HG03460 (cell line): Measurements from ENCODE around the gene HEPACAM2.

Source experiments
- ATAC-seq: cut with Tn5 transposase; IDR thresholded peaks from one replicate; pipeline ENCODE4 v1.9.1; 2021; ENCODE audit not compliant: unreplicated experiment

Gene HEPACAM2

DNA sequence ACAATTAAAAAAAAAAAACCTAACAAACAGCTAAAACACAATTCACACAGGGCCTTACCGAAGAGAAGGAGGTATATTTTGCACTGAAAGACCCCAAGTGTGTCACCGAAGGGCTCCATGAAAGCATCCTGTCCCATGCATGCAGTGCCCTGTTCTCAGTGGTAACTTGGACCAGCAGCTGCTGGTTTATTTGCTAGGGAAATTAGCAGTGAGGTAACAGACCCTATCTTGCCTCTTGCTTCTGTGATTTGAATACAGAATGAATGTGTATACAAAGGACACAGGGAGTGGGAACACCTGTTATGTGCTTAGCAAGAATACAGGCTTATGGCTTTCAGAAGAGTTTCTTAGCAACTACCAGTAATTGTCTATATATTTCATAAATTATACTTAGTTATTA is at the start of gene HEPACAM2:
Gene HEPACAM2, minus strand, starts transcription at position 160 of the 400 bp plus-strand sequence.
- no peak for ATAC-seq

DNA sequence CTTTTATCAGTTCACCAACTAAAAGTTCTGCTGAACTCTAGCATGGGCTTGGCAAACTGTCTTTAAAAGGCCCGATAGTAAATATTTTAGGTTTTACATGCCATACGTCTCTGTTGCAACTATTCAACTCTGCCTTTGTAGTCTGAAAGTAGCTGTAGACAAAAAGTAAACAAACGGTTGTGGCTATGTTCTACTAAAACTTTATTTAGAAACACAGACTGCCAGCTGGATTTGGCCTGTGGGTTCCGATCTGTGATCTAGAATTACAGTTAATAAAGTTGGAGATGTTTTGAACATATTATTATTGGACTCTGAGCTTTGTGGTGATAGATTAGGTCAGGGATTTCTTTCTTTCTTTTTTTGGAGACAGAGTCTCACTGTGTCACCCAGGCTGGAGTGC is 39.0 kb upstream of the HEPACAM2 start:
- no peak for ATAC-seq

DNA sequence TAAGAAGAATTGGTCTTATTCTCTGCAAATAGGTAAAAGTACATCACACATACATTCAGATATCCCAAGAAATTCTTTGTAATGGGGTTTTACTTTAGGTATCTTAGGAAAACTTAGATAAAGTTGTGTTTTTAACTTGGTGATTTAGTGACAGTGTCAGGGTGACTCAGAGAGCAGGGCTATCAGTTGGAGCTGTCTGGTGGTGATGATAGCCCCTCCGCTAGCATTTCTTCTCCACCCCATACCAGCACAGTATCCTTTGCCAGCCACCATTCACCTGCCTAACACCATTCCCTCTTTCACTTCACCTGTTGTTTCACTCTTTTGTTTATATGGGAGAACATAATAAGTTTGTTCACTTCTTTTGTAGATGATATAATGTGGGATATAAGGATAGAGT is 36.3 kb upstream of the HEPACAM2 start:
- ATAC-seq = no peak

DNA sequence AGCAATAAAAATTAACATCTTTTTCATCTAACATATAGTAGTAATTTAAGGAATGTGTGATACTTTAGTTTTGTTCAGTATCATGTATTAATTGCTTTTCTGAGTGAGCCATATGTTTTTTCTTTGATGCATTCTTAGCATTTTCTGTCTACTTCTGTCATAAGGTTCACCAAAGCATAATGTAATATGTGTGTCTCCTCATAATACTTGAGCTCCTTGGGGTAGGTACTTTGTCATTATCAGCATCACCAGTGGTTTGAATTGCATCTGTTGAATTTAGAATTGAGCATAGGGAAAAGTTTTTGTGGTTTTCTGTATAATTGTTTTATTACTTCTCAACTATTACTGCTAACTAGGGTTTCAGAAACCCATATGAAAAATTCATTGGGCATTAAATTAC is 32.4 kb upstream of the HEPACAM2 start:
- no peak for ATAC-seq

DNA sequence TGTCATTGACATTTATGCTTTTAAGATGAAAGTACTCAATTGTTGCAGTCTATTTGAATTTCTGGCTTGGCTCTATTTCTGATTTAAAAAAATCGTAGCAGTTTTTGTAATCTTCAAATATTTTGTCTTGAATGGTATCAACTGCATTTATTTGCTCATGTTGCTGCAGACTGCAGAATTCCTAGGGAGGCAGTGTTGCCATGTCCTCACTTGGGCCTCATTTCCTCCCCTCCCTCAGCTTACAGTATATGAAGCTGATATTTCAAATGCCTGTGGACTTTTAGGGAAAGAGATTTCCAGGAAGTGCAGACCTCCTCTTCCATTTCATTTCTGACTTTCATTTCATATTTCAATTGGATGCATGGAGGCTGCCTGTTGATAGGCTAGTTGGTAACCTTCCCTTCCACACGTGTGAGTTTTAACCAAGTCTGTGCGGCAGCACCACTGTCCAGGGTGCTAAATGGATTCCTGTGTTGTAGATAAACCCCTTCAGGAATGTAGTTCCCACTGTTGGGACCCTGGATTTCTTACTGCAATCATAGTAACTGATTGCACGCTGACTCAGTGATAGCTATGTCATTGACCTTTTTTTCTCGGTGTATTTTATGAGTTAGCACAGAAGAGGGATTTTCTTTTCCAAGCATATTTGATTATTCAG is 23.4 kb upstream of the HEPACAM2 start:
- ATAC-seq = no peak

DNA sequence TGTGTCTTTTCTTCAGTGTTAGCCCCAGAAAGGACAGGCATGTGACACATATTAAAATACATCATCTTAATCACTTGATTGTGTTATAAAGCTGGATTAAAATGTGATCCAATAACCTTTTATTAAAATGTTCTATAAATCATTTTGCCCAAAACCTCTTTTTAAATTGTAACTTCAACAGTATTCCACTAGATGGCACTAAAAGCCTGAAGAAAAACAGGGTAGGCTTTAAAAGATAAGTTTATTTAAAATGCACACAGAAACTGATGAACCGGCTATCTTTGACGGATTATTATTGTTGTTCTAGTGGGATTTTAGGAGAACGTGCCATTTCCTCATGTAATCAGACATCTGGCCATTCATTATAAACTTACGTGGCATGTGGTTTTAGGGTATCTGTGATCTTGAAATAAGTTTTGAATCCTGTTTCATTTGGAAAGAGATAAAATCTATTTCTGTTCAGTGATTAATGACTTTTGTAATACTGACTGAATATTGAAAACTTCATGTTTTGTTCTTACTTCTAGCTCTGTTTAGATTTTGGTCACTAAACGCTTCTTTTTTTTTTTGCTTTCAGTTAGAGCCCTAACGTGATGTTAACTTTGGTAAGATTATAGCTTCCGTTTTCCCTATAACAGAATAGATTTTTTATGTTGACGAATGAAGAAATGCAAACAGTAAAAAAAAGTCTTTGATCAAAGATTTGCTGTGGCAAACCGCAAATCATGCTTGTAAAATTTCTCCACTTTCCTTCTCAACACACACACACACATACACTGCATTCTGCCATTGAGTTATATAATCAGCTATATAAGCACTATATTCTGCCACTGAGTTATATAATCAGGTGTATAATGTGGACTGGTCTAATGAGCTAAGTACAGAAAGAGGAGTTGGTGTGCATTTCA is 19.5 kb upstream of the HEPACAM2 start:
- no peak for ATAC-seq

DNA sequence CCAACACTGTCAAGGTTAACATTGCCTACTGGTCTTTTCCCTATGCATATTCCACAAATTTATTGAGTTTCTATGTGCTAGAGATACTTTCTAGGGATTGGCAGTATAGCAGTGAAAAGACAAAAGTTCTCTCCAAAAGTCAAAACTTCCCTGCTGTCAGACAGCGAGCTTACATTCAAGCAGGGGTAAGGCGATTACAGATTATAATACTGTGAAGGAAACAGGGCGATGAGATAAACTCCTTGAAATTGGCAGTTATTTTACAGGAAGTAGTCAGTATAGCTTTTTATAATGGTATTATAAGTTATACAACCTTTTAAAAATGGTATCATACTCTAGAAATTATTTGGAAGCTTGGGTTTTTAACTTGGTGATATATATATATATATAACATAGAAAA is 15.8 kb upstream of the HEPACAM2 start:
- ATAC-seq = no peak

DNA sequence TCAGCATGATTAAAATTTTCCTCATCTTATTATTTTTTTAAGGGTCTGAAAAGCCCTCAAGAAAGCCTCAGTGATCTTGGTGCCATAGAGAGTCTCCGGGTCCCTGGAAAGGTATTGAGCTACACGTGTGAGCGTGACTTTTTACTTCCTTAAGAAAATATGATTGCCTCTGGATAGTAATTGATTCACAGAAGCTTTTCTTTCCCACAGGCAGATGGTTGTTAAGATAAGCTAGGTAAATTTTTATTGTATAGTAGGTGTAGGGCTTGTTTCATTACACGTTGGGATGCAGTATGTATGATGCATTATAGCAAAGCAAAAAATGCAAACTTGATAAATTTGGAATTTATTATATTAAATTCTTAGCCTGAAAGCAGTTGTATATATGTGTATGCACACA is 13.6 kb upstream of the HEPACAM2 start:
- no peak for ATAC-seq

DNA sequence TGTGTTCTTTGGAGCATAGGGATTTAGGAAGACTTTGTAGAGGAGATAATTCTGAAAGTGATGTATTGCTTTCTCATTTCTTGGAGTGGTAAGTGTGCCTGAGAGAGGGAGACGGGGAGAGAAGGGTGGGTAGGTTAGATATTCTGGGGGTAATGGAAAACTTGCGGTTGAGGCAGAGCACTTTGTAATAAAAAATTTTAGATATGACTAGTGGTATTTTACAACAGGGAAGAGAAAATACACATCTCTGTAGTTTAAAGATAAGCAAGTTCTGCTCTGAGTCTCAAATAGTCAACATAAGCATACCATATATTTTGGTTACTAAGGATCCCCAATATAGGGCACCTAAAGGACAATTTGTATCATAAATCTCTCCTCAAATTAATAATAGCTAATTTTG is 12.5 kb upstream of the HEPACAM2 start:
- no peak for ATAC-seq

DNA sequence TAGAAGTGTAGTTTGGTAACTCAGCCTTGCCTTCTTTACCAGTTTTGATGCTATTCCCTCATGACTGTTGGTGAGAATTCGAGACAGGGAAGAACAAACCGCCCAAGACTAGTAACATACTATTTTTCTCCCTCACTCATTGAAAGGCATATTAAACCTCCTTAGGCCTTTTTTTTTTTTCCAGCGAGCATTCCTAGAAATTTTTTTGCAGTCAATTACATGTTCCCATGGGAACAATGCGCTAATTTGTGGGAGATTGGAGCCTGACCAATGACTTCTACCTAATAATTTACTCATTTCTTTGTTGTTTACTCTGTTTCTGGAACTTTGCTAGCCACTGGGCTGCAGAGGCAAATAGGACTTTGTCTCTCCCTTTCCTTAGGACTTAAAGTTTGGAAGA is 11.9 kb upstream of the HEPACAM2 start:
- ATAC-seq = no peak

DNA sequence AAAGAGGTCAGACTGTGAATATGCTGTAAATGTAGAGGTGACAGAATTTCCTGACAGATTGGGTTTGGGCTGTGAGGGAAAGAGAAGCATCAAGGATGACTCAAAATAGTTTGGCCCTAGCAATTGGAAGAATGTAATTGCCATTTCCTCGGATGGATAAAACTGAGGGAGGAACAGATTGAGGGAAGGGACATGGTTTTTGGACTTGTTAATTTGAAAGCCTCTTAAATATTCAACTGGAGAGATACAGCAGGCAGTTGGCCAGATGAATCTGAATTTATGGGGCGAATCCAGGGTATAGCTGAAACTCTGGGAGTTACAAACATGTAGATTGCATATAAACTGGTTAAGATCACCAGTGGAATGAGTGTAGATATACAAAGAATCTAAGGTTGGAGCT is 9.3 kb upstream of the HEPACAM2 start:
- no peak for ATAC-seq

DNA sequence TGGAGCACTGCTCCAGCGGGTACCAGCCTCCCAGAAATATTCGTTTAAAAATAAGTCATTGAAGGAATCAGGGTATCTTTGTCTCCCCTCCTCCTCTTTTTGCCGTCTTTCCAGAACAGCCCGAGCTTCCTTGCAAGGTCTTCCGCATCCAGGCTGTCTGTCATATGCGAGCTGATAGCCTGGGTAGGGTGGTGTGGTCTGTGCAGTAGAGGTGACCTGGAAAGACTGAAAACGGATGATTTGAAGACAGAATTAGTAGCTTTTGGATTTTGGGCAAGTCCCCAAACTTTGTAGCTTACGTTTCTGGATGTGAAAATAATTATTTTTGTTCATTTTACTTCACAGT is 6.4 kb upstream of the HEPACAM2 start:
- peak; percentile 6 for ATAC-seq

DNA sequence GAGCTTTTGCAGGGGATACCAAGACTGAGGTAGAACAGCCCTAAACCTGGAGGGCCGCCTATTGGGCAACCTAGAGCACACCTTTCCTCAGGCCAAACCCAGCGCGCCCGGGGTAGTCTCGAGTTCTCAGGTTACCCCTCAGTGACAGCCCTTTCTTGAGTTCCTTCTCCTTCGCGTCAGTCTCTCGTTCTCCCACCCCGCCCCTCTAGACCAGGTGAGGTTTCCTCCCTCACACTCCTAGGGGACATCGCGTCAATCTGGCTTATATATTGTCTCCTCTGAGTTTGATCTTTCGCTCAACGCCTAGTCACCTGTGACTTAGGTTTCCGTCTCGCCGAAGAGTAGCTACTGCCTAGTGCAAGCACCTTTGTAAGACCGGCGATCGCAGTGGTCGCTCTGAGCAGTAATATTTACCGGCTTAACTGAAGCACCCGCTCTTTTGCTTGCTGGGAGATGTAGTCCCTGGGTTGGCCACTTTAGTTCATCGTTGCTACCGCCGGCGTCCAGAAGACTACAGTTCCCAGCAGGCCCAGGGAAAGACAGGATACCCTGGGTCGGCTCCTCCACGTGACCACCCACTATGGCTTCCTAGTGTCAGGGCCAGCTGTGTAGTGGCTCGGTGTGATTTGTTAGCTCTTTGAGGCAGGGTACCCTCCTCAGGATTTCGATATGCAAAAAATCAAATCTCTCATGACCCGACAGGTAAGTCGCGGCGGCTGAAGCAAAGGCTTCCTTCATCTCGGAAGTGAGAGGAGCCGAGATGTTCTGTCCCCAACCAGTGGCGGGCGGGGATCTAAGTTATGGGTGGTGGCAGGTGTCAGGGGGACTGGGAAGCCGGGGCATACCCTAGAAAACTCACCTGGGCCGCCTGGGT is 5.8 kb upstream of the HEPACAM2 start, which contains the start of gene VPS50:
Gene VPS50, plus strand, starts transcription at position 568 of the 874 bp plus-strand sequence. Its CDS starts 102 bp downstream, at position 670.
- ATAC-seq = peak; percentile 99

DNA sequence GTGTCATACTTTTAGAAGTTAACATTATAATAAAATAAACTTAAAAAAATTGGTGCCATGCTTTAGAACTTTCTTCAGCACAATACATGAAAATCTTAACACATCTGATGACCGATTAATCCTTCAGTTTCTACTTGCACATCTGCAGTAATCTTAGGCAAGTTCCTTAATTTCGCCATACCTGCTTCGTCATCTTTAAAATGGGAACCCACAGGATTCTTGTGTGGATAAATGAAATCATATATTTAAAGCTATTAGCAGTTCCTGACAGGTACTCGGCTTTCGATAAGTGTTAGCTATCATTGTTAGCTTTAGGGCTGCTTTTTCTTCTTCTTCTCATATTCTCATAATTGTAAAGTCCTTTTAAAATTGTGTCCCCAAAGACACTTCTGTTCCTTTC is 5.0 kb upstream of the HEPACAM2 start:
- ATAC-seq = no peak

DNA sequence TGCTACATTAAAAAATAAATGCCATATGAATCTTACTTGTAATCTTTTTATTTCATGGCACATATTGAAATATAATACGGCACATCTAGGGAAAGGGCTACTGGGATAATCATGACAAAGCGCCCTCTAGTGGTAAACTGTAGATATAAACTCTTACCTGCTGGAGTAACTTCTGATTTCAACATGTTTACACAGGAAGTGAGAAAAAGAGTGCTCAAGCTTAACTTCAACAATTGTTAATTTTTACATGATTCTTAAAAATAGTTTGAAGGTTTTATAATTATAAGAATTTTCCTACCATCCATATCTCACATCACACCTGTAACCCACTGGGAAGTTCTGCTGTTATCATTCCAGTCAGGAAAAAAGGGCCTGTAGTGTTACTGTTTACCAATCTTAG is 2.0 kb upstream of the HEPACAM2 start:
- no peak for ATAC-seq

DNA sequence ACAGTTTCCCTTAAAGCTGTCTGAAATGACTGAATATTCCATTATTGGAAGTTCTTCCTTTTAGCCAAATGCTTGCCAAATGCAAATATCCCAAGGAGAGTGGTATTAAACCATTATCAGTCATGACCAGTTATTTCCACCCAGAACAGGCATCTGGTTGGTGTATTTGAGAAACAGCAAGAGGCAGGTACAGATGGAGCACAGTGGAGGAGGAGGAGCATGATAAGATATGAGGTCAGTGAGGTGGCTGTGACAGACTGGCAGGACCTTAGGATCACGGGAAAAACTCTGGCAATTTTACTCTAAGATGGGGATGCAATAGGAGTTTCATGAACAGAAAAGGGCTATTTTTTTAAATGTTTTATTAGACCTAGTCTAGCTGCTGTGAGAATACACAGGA is 6.4 kb downstream of the HEPACAM2 start:
- no peak for ATAC-seq

DNA sequence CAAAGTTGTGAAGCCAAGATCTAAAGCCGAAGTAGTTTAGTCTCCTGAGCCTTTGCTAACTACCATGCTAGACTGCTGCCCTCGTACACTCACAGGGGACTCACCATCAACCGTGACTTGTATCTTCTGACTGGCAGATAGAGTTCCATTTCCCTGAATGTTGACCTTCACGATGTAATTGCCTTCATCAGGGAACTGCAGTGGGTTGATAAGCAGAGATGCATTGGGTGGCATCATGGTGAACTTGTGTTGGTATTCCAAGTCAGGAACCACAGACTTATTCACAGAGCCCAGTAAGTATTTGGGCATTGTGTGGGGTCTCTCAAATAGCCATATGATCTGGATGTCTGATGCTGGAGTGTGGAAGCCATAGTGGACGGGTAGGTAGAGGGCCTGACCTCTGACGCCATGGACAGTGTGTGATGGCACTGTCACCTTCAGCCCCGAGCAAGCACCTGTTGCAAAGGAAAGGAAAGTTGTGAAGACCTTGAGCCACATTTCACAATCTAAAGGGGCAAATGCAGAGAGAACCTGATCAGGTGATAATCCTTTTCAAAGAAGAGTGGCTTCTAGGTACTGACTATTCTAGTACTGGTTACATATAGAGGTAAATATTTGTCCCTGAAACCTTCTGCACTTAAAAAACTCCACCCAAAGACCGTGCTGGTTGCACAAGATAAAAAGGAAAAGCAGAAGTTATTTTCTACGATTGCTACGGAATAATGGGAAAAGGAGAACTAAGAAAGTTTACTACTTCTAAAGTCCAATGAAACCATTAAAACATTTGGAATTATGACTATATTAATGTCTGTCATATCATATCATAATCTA is 7.1 kb downstream of the HEPACAM2 start:
- no peak for ATAC-seq

DNA sequence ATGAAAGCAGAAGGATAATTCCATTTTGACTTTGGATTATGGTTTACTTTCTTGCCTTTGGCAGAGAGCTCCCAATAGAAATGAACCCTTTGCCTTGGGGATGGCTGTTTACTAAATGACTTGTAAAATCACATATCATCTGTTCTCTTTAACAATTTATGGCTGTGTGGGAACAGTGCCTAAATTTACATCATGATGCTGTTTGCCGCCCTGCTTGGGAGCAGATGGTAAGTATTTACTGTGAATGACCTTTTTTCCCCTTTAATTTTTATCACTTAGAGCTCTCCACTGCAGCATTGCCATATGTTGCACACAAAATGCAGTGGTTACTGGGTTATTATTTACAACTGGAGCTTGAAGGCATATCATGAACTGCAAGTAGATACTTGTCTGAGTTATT is 13.4 kb downstream of the HEPACAM2 start:
- no peak for ATAC-seq

DNA sequence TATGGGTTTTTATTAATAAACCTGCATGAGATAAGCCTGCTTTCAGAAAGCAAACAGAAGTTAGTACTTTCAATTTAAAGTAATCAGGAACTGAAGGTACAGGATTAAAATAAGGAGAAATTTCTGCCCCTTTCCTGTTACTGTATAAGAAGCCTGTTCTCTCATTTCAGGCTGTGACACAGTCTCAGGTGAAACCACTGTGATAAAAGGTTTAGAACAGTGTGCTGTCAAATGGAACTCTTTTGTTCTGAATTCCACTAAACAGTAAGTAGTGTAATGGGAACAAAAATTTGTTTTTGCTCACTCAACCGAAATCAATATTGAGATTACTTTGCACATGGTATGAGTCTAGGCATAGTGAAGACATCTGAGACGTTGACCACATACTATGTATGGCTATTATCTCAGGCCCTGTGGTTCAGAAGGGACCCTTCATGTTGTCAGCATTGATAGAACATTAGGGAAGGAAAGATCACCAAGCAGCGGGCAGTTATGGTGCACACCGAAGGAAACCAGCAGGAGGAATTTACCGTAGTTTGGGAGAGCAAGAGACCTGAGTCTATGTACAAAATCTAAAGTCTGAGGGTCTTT is 14.9 kb downstream of the HEPACAM2 start:
- no peak for ATAC-seq

DNA sequence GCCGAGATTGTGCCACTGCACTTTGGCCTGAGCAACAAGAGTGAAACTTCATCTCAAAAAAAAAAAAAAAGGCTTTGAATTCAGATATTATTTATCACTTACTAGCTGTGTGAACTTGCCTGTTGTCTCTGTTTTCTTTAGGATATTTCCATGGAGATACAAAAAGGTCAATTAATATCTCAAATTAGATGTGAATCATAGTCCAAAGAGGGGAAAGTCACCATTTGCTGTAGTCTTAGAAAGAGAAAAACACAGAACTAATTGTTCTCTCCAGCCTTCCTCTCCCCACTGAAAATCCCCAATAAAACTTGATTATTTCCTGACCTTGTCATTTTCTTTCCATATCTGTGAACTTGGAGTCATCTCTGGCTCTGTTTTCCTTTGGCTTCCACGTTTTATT is 21.2 kb downstream of the HEPACAM2 start:
- ATAC-seq = no peak
